GM10266 (cell line): ENCODE results near the gene DUSP22.
A peak's percentile ranks its signal among the peaks of the same experiment; 100 is the strongest.

ENCODE experiments used
- DNase-seq: peaks from one replicate; pipeline ENCODE4 v3.0.0; 2012; ENCODE audit errors: extremely low spot score
- CTCF ChIP-seq: IDR thresholded peaks from 2 replicates; pipeline ENCODE4 v1.5.1; 2012; ENCODE audit warnings: mild to moderate bottlenecking, low read depth; ENCODE audit not compliant: control insufficient read depth, insufficient read depth; ENCODE audit errors: missing control alignments

DUSP22 gene

GRCh38 chr6:334536-335510, 42.5 kb downstream of the DUSP22 start:
- no peak for TF ChIP-seq CTCF
- DNase-seq = no peak

- no peak for TF ChIP-seq CTCF
Measured at GRCh38 chr6:335572-335971, 43.3 kb downstream of the DUSP22 start.

GRCh38 chr6:336159-337114, 44.1 kb downstream of the DUSP22 start:
- no peak for TF ChIP-seq CTCF
- DNase-seq = peak; percentile 53

More at GRCh38 chr6:335572-335971, 43.3 kb downstream of the DUSP22 start:
- no peak for DNase-seq

DNA sequence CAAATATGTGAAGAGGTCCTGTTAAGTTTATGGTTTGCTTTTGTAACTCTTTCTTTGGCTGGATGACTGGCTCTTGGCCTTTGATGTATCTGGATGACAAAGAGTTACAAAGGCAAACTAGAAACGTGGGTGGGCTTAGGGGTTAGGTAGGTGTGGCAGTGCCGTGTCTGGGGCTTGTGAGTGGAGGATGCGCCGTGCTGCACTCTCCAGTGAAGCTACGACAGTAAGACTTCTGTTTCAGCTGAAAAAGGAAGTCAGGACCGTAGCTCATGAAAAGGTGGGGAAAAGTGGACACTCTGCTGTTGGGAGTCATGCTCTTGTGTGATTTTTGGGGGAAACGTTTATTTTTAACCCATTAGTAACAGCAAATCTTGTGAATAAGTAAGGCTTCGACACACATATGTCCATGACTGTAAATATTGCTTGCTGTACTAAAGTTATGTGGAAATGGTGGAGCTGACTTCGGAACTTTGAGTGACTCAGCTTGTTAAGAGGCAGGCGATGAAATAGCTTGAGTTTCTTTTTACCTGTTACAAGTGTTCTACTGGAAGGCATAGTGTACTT, 45.6 kb downstream of the DUSP22 start:
- no peak for TF ChIP-seq CTCF
- DNase-seq = no peak

GRCh38 chr6:338815-339262, 46.6 kb downstream of the DUSP22 start:
- DNase-seq = no peak
- TF ChIP-seq CTCF = no peak

GRCh38 chr6:339480-339879, 47.2 kb downstream of the DUSP22 start:
- TF ChIP-seq CTCF = no peak
- no peak for DNase-seq
